Hypothalamus (tissue), 51 donors: ENCODE measurements around the gene MYO3B.
A peak's percentile ranks its signal among the peaks of the same experiment; 100 is the strongest.
"Not testable (repeated sequence)": the region's sequence is repeated elsewhere in the genome, so short reads cannot be mapped to it uniquely, and the experiment has no call there.

Source experiments
- DNase-seq, 51 donors: peaks; one replicate each; lab custom pipeline; 2025; lab: John Stamatoyannopoulos, UW

MYO3B gene

GRCh38 chr2:170206805-170207407 is 29.0 kb downstream of the MYO3B start:
- DNase-seq = no peak

- DNase-seq = no peak
These were observed 30.0 kb downstream of the MYO3B start for GRCh38 chr2:170207901-170208300.

- DNase-seq = no peak
These were observed 31.0 kb downstream of the MYO3B start for GRCh38 chr2:170208967-170209366.

GRCh38 chr2:170212625-170213280 is 34.8 kb downstream of the MYO3B start:
- DNase-seq = no peak

- not testable (repeated sequence) for DNase-seq
These were observed 35.3 kb downstream of the MYO3B start for GRCh38 chr2:170213281-170213625.

- no peak for DNase-seq
These were observed 35.7 kb downstream of the MYO3B start for GRCh38 chr2:170213651-170214050.

- no peak for DNase-seq
These were observed 36.5 kb downstream of the MYO3B start for GRCh38 chr2:170214309-170214948.

GRCh38 chr2:170215021-170215420 is 37.1 kb downstream of the MYO3B start:
- no peak for DNase-seq

- no peak for DNase-seq
These were observed 38.5 kb downstream of the MYO3B start for GRCh38 chr2:170216428-170216827.

- DNase-seq = no peak
These were observed 39.0 kb downstream of the MYO3B start for GRCh38 chr2:170216981-170217380.

GRCh38 chr2:170217778-170218251 is 39.9 kb downstream of the MYO3B start:
- no peak for DNase-seq

GRCh38 chr2:170218456-170218855 is 40.5 kb downstream of the MYO3B start:
- no peak for DNase-seq

- DNase-seq = no peak
These were observed 41.0 kb downstream of the MYO3B start for GRCh38 chr2:170218931-170219330.

- no peak for DNase-seq
These were observed 43.7 kb downstream of the MYO3B start for GRCh38 chr2:170221317-170222288.

- DNase-seq = no peak
These were observed 44.4 kb downstream of the MYO3B start for GRCh38 chr2:170222298-170222697.

GRCh38 chr2:170222842-170223241 is 44.9 kb downstream of the MYO3B start:
- DNase-seq = peak in 2 of 51 donors; percentile 2 to 28

- peak in 15 of 51 donors; percentile 2 to 62 (median 12) for DNase-seq
These were observed 46.8 kb downstream of the MYO3B start for GRCh38 chr2:170224692-170225294.

- no peak for DNase-seq
These were observed 48.3 kb downstream of the MYO3B start for GRCh38 chr2:170226216-170226615.

GRCh38 chr2:170227507-170227947 is 49.6 kb downstream of the MYO3B start:
- no peak for DNase-seq

GRCh38 chr2:170227951-170228350 is 50.0 kb downstream of the MYO3B start:
- no peak for DNase-seq
